A549 (cell line): ENCODE measurements around the gene CLN6. TPM values are rescaled to one million over a fixed set of nuclear protein-coding genes. Genes with fewer than 3 reads are reported as not detected.
"Not testable (repeated sequence)": the region's sequence is repeated elsewhere in the genome, so short reads cannot be mapped to it uniquely, and the experiment has no call there.

Experiments
- ATAC-seq, 2 experiments: fragments of 200-7000 bp in 1 of 2; fragments of >200 bp in 1 of 2; cut with Nextera tagmentation in 1 of 2; cut with Tn5 transposase in 1 of 2; 3 replicates each; pipeline versions ENCODE4 v1.8.0 to v1.9.1; 2018 to 2020; ENCODE audit warnings: mild to moderate bottlenecking in 1 of 2, moderate library complexity in 1 of 2
- CTCF ChIA-PET: fragments of 300-600 bp; sonication (Branson Sonifier 250); formaldehyde crosslinking; extraction: SDS; loops from one replicate; lab custom pipeline; 2021; ENCODE audit warnings: antibody characterized with exemption, inconsistent platforms; lab: Yijun Ruan, JAX
- POLR2A ChIA-PET: fragments of 350-600 bp; formaldehyde crosslinking; extraction: SDS; loops from one replicate; lab custom pipeline; 2021; ENCODE audit warnings: antibody characterized with exemption, inconsistent platforms; lab: Yijun Ruan, JAX
- DNase-seq, 2 experiments: peaks; one replicate each; pipeline versions ENCODE4 v3.0.0 to v3.0.0-alpha.2; 2011 to 2016; ENCODE audit warnings: low read depth in 1 of 2, low spot score in 1 of 2
- FAIRE-seq: peaks from 2 replicates; lab custom pipeline; 2011; peaks lifted over from hg19 to GRCh38; lab: Jason Lieb, UNC
- H3K27ac ChIP-seq, 2 experiments: fragments of >200 bp; sonication (Bioruptor Twin); formaldehyde crosslinking; 3 replicates each; pipeline ENCODE4 v1.5.1; 2016 to 2017
- H3K4me1 ChIP-seq: fragments of >200 bp; sonication (Bioruptor Twin); formaldehyde crosslinking; 3 replicates; pipeline ENCODE4 v1.6.1; 2016
- H3K4me2 ChIP-seq: fragments of >200 bp; sonication (Bioruptor Twin); formaldehyde crosslinking; 3 replicates; pipeline ENCODE4 v1.6.1; 2016
- H3K4me3 ChIP-seq: fragments of >200 bp; sonication (Bioruptor Twin); formaldehyde crosslinking; 3 replicates; pipeline ENCODE4 v1.5.1; 2016
- H3K9me3 ChIP-seq: fragments of >200 bp; sonication (Bioruptor Twin); formaldehyde crosslinking; 3 replicates; pipeline ENCODE4 v1.6.1; 2016
- CHD2 ChIP-seq: fragments of 150-350 bp; IDR thresholded peaks from 2 replicates; pipeline ENCODE4 v1.6.1; 2014; ENCODE audit warnings: low read length; ENCODE audit not compliant: partially characterized antibody
- EHF ChIP-seq: fragments of 250-450 bp; sonication (Bioruptor Pico); IDR thresholded peaks from 2 replicates; pipeline ENCODE4 v1.5.0; 2020; ENCODE audit warnings: mild to moderate bottlenecking
- EHMT2 ChIP-seq: fragments of 200-600 bp; sonication (generic); IDR thresholded peaks from 2 replicates; pipeline ENCODE4 v1.6.1; 2016; ENCODE audit warnings: antibody characterized with exemption, low read depth, mild to moderate bottlenecking, moderate library complexity
- EP300 ChIP-seq, 2 experiments: fragments of >200 bp; sonication (Bioruptor Twin); formaldehyde crosslinking; IDR thresholded peaks; 2 replicates in 1 of 2; 3 replicates in 1 of 2; pipeline ENCODE4 v1.6.1; 2016 to 2017
- ESRRA ChIP-seq: fragments of 150-350 bp; IDR thresholded peaks from 2 replicates; pipeline ENCODE4 v1.6.1; 2014; ENCODE audit warnings: mild to moderate bottlenecking, low read length, borderline replicate concordance
- FOXS1 ChIP-seq: fragments of 250-450 bp; sonication (Bioruptor Pico); IDR thresholded peaks from 2 replicates; pipeline ENCODE4 v1.5.0; 2020; ENCODE audit warnings: mild to moderate bottlenecking, moderate library complexity
- HOXA7 ChIP-seq: fragments of 250-450 bp; sonication (Bioruptor Pico); IDR thresholded peaks from 2 replicates; pipeline ENCODE4 v1.5.0; 2020; ENCODE audit warnings: mild to moderate bottlenecking, moderate library complexity
- MAFK ChIP-seq: fragments of 450-650 bp; IDR thresholded peaks from 2 replicates; pipeline ENCODE4 v1.6.1; 2014; ENCODE audit not compliant: partially characterized antibody
- MAZ ChIP-seq: fragments of 150-350 bp; IDR thresholded peaks from 2 replicates; pipeline ENCODE4 v1.6.1; 2014; ENCODE audit warnings: antibody characterized with exemption, low read depth, low read length, borderline replicate concordance
- NFE2L2 ChIP-seq: fragments of 150-350 bp; conservative IDR thresholded peaks from 2 replicates; pipeline ENCODE4 v1.6.1; 2014; ENCODE audit warnings: low read length
- NR3C1 ChIP-seq: fragments of >200 bp; sonication (Bioruptor Twin); formaldehyde crosslinking; IDR thresholded peaks from 3 replicates; pipeline ENCODE4 v1.6.1; 2017
- PHF8 ChIP-seq: fragments of 200-600 bp; sonication (generic); IDR thresholded peaks from 2 replicates; pipeline ENCODE4 v1.6.1; 2016; ENCODE audit warnings: low read depth, mild to moderate bottlenecking, antibody characterized with exemption, moderate library complexity, borderline replicate concordance
- POLR2A ChIP-seq: IDR thresholded peaks from 2 replicates; pipeline ENCODE4 v1.6.1; 2012; ENCODE audit warnings: mild to moderate bottlenecking, low read length
- RAD21 ChIP-seq, 2 experiments: fragments of >200 bp in 1 of 2; sonication (Bioruptor Twin) in 1 of 2; formaldehyde crosslinking in 1 of 2; IDR thresholded peaks in 1 of 2; conservative IDR thresholded peaks in 1 of 2; 2 replicates in 1 of 2; 3 replicates in 1 of 2; pipeline ENCODE4 v1.6.1; 2012 to 2018; ENCODE audit warnings: inconsistent platforms in 1 of 2
- RNF2 ChIP-seq: fragments of 200-600 bp; sonication (generic); IDR thresholded peaks from 2 replicates; pipeline ENCODE4 v1.6.1; 2016; ENCODE audit warnings: low read depth, mild to moderate bottlenecking, antibody characterized with exemption, moderate library complexity, borderline replicate concordance
- SREBF2 ChIP-seq: fragments of 450-650 bp; IDR thresholded peaks from 2 replicates; pipeline ENCODE4 v1.6.1; 2014; ENCODE audit warnings: mild to moderate bottlenecking, moderate library complexity
- TFCP2L1 ChIP-seq: fragments of 250-450 bp; sonication (Bioruptor Pico); IDR thresholded peaks from 2 replicates; pipeline ENCODE4 v1.5.0; 2021; ENCODE audit warnings: mild to moderate bottlenecking
- WGBS: methylation state at CpG from one replicate; pipeline ENCODE4 v1.1.6; 2017; ENCODE audit errors: missing lambda C conversion rate; 5-methylcytosine and 5-hydroxymethylcytosine counted together
- polyA plus RNA-seq, 4 experiments: library from polyadenylated mRNA; depleted of rRNA in 3 of 4; stranded (reverse); fragments of >200 nt; fragmentation: RNase III in 1 of 4; extraction: RNeasy Plus Mini Kit Qiagen cat#74134 plus additional on column Dnase treatment in 1 of 4; gene quantifications; 2 replicates in 3 of 4; 3 replicates in 1 of 4; pipeline ENCODE4 v1.2.3, GENCODE V29; 2011 to 2017
- TF ChIP-seq, protein P1 (sequence below): IDR thresholded peaks from 2 replicates; pipeline ENCODE4 v1.6.1; 2012
- TF ChIP-seq, protein P2 (sequence below): fragments of >200 bp; sonication (Bioruptor Twin); formaldehyde crosslinking; IDR thresholded peaks from 3 replicates; pipeline ENCODE4 v1.5.1; 2016
- TF ChIP-seq, protein P3 (sequence below): fragments of >200 bp; sonication (Bioruptor Twin); formaldehyde crosslinking; IDR thresholded peaks from 3 replicates; pipeline ENCODE4 v1.6.1; 2016
- TF ChIP-seq, protein P4 (sequence below): fragments of 200-600 bp; sonication (generic); IDR thresholded peaks from 2 replicates; pipeline ENCODE4 v1.6.1; 2016; ENCODE audit warnings: antibody characterized with exemption, mild to moderate bottlenecking, moderate library complexity
- TF ChIP-seq, protein P5 (sequence below): IDR thresholded peaks from 2 replicates; pipeline ENCODE4 v1.6.1; 2012; ENCODE audit warnings: low read depth, borderline replicate concordance

The CLN6 gene
- polyA plus RNA-seq, 2 of the 4 experiments (the other 2 are of a cell fraction) = 47.5 to 69.7 TPM

DNA sequence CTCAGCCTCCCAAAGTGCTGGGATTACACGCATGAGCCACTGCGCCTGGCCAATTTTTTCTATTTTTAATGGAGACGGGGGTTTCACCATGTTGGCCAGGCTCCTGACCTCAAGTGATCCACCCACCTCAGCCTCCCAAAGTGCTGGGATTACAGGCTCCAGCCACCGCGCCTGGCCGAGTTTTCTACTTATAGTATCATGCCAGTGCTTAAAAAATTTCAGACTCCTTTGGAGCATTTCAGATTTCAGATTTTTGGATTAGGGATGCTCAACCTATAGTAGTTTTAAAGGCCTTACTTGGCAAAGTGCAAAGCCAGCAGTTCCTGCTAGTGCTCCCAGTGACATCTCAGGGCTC is 16.1 kb downstream of the CLN6 start:
- H3K4me3 ChIP-seq, CTCF ChIA-PET, ATAC-seq, H3K4me1 ChIP-seq, DNase-seq, H3K4me2 ChIP-seq, H3K9me3 ChIP-seq, H3K27ac ChIP-seq, POLR2A ChIA-PET, FAIRE-seq: not testable (repeated sequence)
- 95% methylated on average over 6 of the region's 6 CpGs for WGBS
- TF ChIP-seq MAFK = peak; percentile 20

DNA sequence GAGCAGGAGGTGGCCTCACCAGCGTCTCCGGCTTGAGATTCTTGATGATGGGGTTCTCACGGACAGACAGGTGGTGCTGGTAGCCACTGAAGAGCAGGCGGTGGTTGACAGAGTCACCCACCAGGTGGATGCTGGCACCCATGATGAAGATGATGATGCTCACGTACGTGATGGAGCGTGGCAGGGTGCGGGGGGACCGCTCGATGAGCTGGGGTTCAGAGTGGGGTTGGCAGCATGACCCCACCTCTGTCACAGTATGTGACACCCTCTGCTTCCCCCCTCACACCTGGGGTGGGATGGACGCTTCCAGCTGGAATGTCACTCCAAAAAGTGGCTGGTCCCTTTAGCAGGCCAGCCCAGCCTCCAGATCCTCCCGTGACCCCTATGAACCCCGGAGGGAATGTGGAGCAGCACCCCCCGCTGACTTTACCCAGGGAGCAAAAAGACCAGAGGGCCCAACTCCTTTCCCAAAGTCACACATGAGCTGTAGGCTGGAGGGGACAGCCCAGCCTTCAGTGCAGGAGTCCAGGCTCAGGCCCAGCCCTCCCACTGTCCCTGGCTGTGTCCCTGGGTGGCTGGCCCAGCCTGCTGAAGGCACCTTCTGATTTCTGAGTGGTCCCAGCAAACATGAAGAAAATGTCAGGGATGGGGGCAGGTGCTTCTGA is 17.7 kb downstream of the CLN6 start:
- ChIA-PET CTCF (interaction anchor here (0.8 to 3.2 kb wide), 13 partner anchors 9 to 756 kb away, joined by 3 to 42 read pairs (median 10); partner anchors contain the start of gene CLN6), POLR2A (interaction anchor here (0.6 kb wide), 1 partner anchor 158 kb away, joined by 3 read pairs; the partner anchor contains the start of gene PIAS1)
- WGBS = 92% methylated on average over 14 of the region's 14 CpGs

DNA sequence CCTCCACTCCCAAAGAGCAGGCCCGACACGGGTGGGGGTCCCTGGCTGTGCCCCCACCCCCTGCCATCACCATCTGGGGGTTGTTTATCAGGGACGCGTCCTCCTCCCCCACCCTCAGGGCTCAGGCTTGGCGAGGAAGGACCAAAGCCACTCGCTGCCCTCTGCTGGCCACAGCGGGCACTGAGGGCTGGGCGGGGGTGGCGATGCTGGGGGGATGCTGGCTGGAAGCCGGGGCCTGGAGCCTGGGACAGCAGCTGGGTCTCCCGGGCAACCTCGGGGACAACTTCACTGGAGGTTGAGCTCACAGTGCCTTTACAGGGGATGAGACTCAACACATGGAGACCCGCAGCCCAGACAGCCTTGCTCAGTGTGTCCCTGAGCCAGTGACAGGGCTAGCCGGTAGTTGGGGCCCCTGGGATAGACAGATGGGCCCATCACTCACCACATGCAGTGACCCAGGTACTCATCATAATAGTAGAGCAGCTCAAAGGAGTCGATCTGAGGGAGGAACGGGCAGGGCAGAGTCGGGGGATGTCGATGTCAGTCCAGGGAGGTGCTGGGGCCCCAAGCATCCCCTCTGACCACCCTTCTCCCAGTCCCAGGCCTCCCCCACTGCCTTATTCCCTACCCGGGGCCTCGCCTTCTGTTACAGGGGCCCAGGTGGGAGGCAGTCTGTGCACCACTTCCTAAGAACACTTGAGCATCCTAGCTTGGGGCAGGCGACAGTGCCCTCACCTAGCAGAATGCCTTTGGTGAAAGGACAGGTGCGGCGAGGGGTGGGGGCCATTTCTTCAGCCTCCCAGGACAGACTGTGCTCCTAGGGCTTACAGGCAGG is 18.5 kb downstream of the CLN6 start:
- Histone ChIP-seq H3K9me3 (no peaks in the 10 kb centered on the region), H3K4me1 (no peaks in the 10 kb centered on the region), H3K4me3 (no peak overlapping the region), H3K4me2 (no peak overlapping the region), H3K27ac (peak overlapping the region in 1 of 2 experiments; percentile 40; a peak in 1 of 6 replicates)
- POLR2A ChIA-PET = interaction anchor here (0.6 kb wide), 1 partner anchor 157 kb away, joined by 3 read pairs; the partner anchor contains the start of gene PIAS1
- no peak for FAIRE-seq
- peak; percentile 42 to 72 for DNase-seq
- WGBS = 60% methylated on average over 12 of the region's 23 CpGs
- peak; percentile 77 to 89 for ATAC-seq
- CTCF ChIA-PET = interaction anchor here (0.8 to 3.2 kb wide), 23 partner anchors 9 to 755 kb away, joined by 3 to 42 read pairs (median 5); partner anchors contain the start of genes CLN6 and PIAS1
- TF ChIP-seq FOXS1 (CRISPR knock-in tag) = no peak
- no peak for TF ChIP-seq SREBF2
- TF ChIP-seq EP300 (IDR thresholded peaks at IDR 0.05) = no peak
- TF ChIP-seq, protein P1, sequence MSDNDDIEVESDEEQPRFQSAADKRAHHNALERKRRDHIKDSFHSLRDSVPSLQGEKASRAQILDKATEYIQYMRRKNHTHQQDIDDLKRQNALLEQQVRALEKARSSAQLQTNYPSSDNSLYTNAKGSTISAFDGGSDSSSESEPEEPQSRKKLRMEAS = no peak; the same call in 1 of the 2 replicates
- TF ChIP-seq MAZ = peak; percentile 53; the same call in 1 of the 2 replicates
- no peak for TF ChIP-seq PHF8
- TF ChIP-seq, protein P2, sequence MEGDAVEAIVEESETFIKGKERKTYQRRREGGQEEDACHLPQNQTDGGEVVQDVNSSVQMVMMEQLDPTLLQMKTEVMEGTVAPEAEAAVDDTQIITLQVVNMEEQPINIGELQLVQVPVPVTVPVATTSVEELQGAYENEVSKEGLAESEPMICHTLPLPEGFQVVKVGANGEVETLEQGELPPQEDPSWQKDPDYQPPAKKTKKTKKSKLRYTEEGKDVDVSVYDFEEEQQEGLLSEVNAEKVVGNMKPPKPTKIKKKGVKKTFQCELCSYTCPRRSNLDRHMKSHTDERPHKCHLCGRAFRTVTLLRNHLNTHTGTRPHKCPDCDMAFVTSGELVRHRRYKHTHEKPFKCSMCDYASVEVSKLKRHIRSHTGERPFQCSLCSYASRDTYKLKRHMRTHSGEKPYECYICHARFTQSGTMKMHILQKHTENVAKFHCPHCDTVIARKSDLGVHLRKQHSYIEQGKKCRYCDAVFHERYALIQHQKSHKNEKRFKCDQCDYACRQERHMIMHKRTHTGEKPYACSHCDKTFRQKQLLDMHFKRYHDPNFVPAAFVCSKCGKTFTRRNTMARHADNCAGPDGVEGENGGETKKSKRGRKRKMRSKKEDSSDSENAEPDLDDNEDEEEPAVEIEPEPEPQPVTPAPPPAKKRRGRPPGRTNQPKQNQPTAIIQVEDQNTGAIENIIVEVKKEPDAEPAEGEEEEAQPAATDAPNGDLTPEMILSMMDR = peak; percentile 74
- TF ChIP-seq RNF2 = no peak
- no peak for TF ChIP-seq EHF (CRISPR knock-in tag)
- no peak for TF ChIP-seq NR3C1
- no peak for TF ChIP-seq TFCP2L1 (CRISPR knock-in tag)
- no peak for TF ChIP-seq MAFK
- peak; percentile 63 to 73 for TF ChIP-seq RAD21 (conservative IDR thresholded peaks at IDR 0.05 in 1 of 2, IDR thresholded peaks at IDR 0.05 in 1 of 2)
- TF ChIP-seq ESRRA = no peak

More for the DNA sequence above, 17.7 kb downstream of the CLN6 start:
- no peak overlapping the region for H3K4me3 ChIP-seq
- no peak overlapping the region for H3K27ac ChIP-seq
- H3K4me1 ChIP-seq = no peaks in the 10 kb centered on the region
- ATAC-seq (no peak), FAIRE-seq (no peak), DNase-seq (no peak)
- no peak overlapping the region for H3K4me2 ChIP-seq
- H3K9me3 ChIP-seq = no peaks in the 10 kb centered on the region
- TF ChIP-seq, protein P3, sequence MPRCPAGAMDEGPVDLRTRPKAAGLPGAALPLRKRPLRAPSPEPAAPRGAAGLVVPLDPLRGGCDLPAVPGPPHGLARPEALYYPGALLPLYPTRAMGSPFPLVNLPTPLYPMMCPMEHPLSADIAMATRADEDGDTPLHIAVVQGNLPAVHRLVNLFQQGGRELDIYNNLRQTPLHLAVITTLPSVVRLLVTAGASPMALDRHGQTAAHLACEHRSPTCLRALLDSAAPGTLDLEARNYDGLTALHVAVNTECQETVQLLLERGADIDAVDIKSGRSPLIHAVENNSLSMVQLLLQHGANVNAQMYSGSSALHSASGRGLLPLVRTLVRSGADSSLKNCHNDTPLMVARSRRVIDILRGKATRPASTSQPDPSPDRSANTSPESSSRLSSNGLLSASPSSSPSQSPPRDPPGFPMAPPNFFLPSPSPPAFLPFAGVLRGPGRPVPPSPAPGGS = no peak
- TF ChIP-seq, protein P4, sequence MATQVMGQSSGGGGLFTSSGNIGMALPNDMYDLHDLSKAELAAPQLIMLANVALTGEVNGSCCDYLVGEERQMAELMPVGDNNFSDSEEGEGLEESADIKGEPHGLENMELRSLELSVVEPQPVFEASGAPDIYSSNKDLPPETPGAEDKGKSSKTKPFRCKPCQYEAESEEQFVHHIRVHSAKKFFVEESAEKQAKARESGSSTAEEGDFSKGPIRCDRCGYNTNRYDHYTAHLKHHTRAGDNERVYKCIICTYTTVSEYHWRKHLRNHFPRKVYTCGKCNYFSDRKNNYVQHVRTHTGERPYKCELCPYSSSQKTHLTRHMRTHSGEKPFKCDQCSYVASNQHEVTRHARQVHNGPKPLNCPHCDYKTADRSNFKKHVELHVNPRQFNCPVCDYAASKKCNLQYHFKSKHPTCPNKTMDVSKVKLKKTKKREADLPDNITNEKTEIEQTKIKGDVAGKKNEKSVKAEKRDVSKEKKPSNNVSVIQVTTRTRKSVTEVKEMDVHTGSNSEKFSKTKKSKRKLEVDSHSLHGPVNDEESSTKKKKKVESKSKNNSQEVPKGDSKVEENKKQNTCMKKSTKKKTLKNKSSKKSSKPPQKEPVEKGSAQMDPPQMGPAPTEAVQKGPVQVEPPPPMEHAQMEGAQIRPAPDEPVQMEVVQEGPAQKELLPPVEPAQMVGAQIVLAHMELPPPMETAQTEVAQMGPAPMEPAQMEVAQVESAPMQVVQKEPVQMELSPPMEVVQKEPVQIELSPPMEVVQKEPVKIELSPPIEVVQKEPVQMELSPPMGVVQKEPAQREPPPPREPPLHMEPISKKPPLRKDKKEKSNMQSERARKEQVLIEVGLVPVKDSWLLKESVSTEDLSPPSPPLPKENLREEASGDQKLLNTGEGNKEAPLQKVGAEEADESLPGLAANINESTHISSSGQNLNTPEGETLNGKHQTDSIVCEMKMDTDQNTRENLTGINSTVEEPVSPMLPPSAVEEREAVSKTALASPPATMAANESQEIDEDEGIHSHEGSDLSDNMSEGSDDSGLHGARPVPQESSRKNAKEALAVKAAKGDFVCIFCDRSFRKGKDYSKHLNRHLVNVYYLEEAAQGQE = no peak
- TF ChIP-seq EHMT2 = no peak
- no peak for TF ChIP-seq CHD2
- TF ChIP-seq NFE2L2 = no peak
- no peak for TF ChIP-seq FOXS1 (CRISPR knock-in tag)
- TF ChIP-seq, protein P5, sequence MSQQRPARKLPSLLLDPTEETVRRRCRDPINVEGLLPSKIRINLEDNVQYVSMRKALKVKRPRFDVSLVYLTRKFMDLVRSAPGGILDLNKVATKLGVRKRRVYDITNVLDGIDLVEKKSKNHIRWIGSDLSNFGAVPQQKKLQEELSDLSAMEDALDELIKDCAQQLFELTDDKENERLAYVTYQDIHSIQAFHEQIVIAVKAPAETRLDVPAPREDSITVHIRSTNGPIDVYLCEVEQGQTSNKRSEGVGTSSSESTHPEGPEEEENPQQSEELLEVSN = no peak
- TF ChIP-seq TFCP2L1 (CRISPR knock-in tag) = no peak
- TF ChIP-seq HOXA7 (CRISPR knock-in tag) = no peak
- TF ChIP-seq POLR2A = no peak
